H9 (cell line): ENCODE results near the gene PDCD6IP. TPM values are rescaled to one million over a fixed set of nuclear protein-coding genes. Genes with fewer than 3 reads are reported as not detected.

Experiments used
- DNase-seq: peaks from one replicate; pipeline ENCODE4 v3.0.0-alpha.2; 2017
- H2AFZ ChIP-seq: one replicate; pipeline ENCODE4 v1.6.1; 2013; ENCODE audit warnings: mild to moderate bottlenecking, low read length, control low read depth, moderate library complexity
- H2AK5ac ChIP-seq: 2 replicates; pipeline ENCODE4 v1.6.1; 2013; ENCODE audit warnings: low read length, control low read depth, mixed read lengths; ENCODE audit not compliant: insufficient read length
- H2BK120ac ChIP-seq: one replicate; pipeline ENCODE4 v1.6.1; 2013; ENCODE audit warnings: low read depth, mild to moderate bottlenecking, low read length, control low read depth, inconsistent platforms; ENCODE audit not compliant: poor library complexity, severe bottlenecking
- H2BK12ac ChIP-seq: 2 replicates; pipeline ENCODE4 v1.6.1; 2013; ENCODE audit warnings: low read length, control low read depth, mixed read lengths, low read depth; ENCODE audit not compliant: insufficient read length
- H2BK15ac ChIP-seq: 2 replicates; pipeline ENCODE4 v1.6.1; 2013; ENCODE audit warnings: low read depth, low read length, control low read depth
- H2BK20ac ChIP-seq: one replicate; pipeline ENCODE4 v1.6.1; 2013; ENCODE audit warnings: low read depth, mild to moderate bottlenecking, low read length, control low read depth, inconsistent platforms; ENCODE audit not compliant: poor library complexity, severe bottlenecking
- H2BK5ac ChIP-seq: 2 replicates; pipeline ENCODE4 v1.6.1; 2013; ENCODE audit warnings: low read length, control low read depth, mixed read lengths; ENCODE audit not compliant: insufficient read length
- H3K14ac ChIP-seq: 2 replicates; pipeline ENCODE4 v1.6.1; 2013; ENCODE audit warnings: low read length, control low read depth; ENCODE audit not compliant: insufficient read depth
- H3K18ac ChIP-seq: 2 replicates; pipeline ENCODE4 v1.6.1; 2013; ENCODE audit warnings: low read depth, mild to moderate bottlenecking, mixed read lengths, low read length, control low read depth; ENCODE audit not compliant: insufficient read length
- H3K23ac ChIP-seq: 2 replicates; pipeline ENCODE4 v1.6.1; 2013; ENCODE audit warnings: low read length, control low read depth, mixed read lengths, low read depth; ENCODE audit not compliant: insufficient read length
- H3K23me2 ChIP-seq: 2 replicates; pipeline ENCODE4 v1.6.1; 2013; ENCODE audit warnings: low read depth, mild to moderate bottlenecking, mixed read lengths, low read length, control low read depth; ENCODE audit not compliant: insufficient read length, poor library complexity, severe bottlenecking
- H3K27ac ChIP-seq: 2 replicates; pipeline ENCODE4 v1.5.1; 2013; ENCODE audit warnings: low read length, control low read depth, mixed read lengths, low read depth; ENCODE audit not compliant: insufficient read length
- H3K27me3 ChIP-seq: 2 replicates; pipeline ENCODE4 v1.6.1; 2013; ENCODE audit warnings: low read length, control low read depth, inconsistent platforms; ENCODE audit not compliant: insufficient read depth
- H3K4ac ChIP-seq: 2 replicates; pipeline ENCODE4 v1.6.1; 2013; ENCODE audit warnings: low read depth, mild to moderate bottlenecking, control low read depth, inconsistent platforms, low read length, moderate library complexity
- H3K4me1 ChIP-seq: 2 replicates; pipeline ENCODE4 v1.6.1; 2013; ENCODE audit warnings: low read length, control low read depth, inconsistent platforms; ENCODE audit not compliant: insufficient read depth
- H3K4me2 ChIP-seq: 2 replicates; pipeline ENCODE4 v1.6.1; 2013; ENCODE audit warnings: low read length, control low read depth, mixed read lengths; ENCODE audit not compliant: insufficient read length, insufficient read depth
- H3K56ac ChIP-seq: 2 replicates; pipeline ENCODE4 v1.6.1; 2013; ENCODE audit warnings: low read depth, mild to moderate bottlenecking, mixed read lengths, low read length, control low read depth; ENCODE audit not compliant: insufficient read length
- H3K79me1 ChIP-seq: 2 replicates; pipeline ENCODE4 v1.6.1; 2013; ENCODE audit warnings: low read depth, mild to moderate bottlenecking, moderate library complexity, low read length, control low read depth, inconsistent platforms; ENCODE audit not compliant: insufficient read depth, poor library complexity, severe bottlenecking
- H3K79me2 ChIP-seq: 2 replicates; pipeline ENCODE4 v1.6.1; 2013; ENCODE audit warnings: low read length, control low read depth, inconsistent platforms; ENCODE audit not compliant: insufficient read depth
- H3K9ac ChIP-seq: 2 replicates; pipeline ENCODE4 v1.6.1; 2013; ENCODE audit warnings: low read length, control low read depth, mixed read lengths; ENCODE audit not compliant: insufficient read length; ENCODE audit errors: extremely low read depth
- H3K9me3 ChIP-seq: one replicate; pipeline ENCODE4 v1.6.1; 2013; ENCODE audit warnings: low read depth, low read length, inconsistent platforms; ENCODE audit not compliant: control insufficient read depth
- H3T11ph ChIP-seq: one replicate; pipeline ENCODE4 v1.6.1; 2013; ENCODE audit warnings: mild to moderate bottlenecking, low read length, control low read depth, inconsistent platforms
- H4K20me1 ChIP-seq: one replicate; pipeline ENCODE4 v1.6.1; 2013; ENCODE audit not compliant: control insufficient read depth, insufficient read length, insufficient read depth
- H4K5ac ChIP-seq: 2 replicates; pipeline ENCODE4 v1.6.1; 2013; ENCODE audit warnings: low read depth, mild to moderate bottlenecking, mixed read lengths, low read length, control low read depth; ENCODE audit not compliant: insufficient read length
- H4K8ac ChIP-seq: replicated peaks from 2 replicates; pipeline ENCODE4 v1.6.1; 2013; ENCODE audit warnings: low read length, control low read depth, mixed read lengths, low read depth; ENCODE audit not compliant: insufficient read length
- H4K91ac ChIP-seq: 2 replicates; pipeline ENCODE4 v1.6.1; 2013; ENCODE audit warnings: low read depth, mild to moderate bottlenecking, moderate library complexity, mixed read lengths, low read length, control low read depth; ENCODE audit not compliant: insufficient read length
- H3K27ac Mint-ChIP-seq, 3 experiments: 2 replicates in 2 of 3; 3 replicates in 1 of 3; pipeline ENCODE4 v1.8.0; 2020 to 2021; ENCODE audit warnings: mixed read lengths in 3 of 3, mild to moderate bottlenecking in 1 of 3, moderate library complexity in 1 of 3
- H3K27me3 Mint-ChIP-seq: 2 replicates; pipeline ENCODE4 v1.8.0; 2021; ENCODE audit warnings: low read depth, mild to moderate bottlenecking, moderate library complexity, mixed read lengths
- H3K36me3 Mint-ChIP-seq, 3 experiments: 2 replicates in 2 of 3; 3 replicates in 1 of 3; pipeline ENCODE4 v1.8.0; 2020 to 2021; ENCODE audit warnings: low read depth in 3 of 3, mixed read lengths in 3 of 3; ENCODE audit not compliant: insufficient read depth in 1 of 3
- H3K4me1 Mint-ChIP-seq, 2 experiments: 2 replicates each; pipeline ENCODE4 v1.8.0; 2020; ENCODE audit warnings: mixed read lengths in 2 of 2
- H3K4me3 Mint-ChIP-seq, 2 experiments: 2 replicates in 1 of 2; 3 replicates in 1 of 2; pipeline ENCODE4 v1.8.0; 2020 to 2021; ENCODE audit warnings: mild to moderate bottlenecking in 2 of 2, mixed read lengths in 2 of 2, moderate library complexity in 1 of 2
- H3K9me3 Mint-ChIP-seq, 2 experiments: 2 replicates in 1 of 2; 3 replicates in 1 of 2; pipeline ENCODE4 v1.8.0; 2020; ENCODE audit warnings: mild to moderate bottlenecking in 2 of 2, mixed read lengths in 2 of 2, moderate library complexity in 1 of 2
- CTCF ChIP-seq: fragments of 200-600 bp; sonication (generic); conservative IDR thresholded peaks from 3 replicates; pipeline ENCODE4 v1.8.0; 2021; ENCODE audit warnings: antibody characterized with exemption, mild to moderate bottlenecking
- WGBS: extraction: QIAGEN DNeasy Blood & Tissue Kit; methylation state at CpG from one replicate; pipeline ENCODE4 v1.1.7; 2013; ENCODE audit warnings: missing lambda C conversion rate, low lambda C conversion rate, mixed read lengths; ENCODE audit not compliant: insufficient read length; ENCODE audit errors: extremely low coverage; 5-methylcytosine and 5-hydroxymethylcytosine counted together
- total RNA-seq: library from RNA; stranded (reverse); gene quantifications from 2 replicates; pipeline ENCODE4 v1.2.1, GENCODE V29; 2021

The PDCD6IP gene
- total RNA-seq, 1 experiment from 2014 or later, result 109 TPM

GRCh38 chr3:33904730-33905129 is 106.3 kb downstream of the PDCD6IP start:
- Histone ChIP-seq H3K79me1 (no peaks in the 10 kb centered on the region), H3K27ac (no peak overlapping the region), H3T11ph (no peak overlapping the region), H2BK120ac (no peak overlapping the region), H3K4me1 (no peaks in the 10 kb centered on the region), H3K4me2 (no peak overlapping the region), H3K56ac (no peak overlapping the region), H2BK15ac (no peak overlapping the region), H4K8ac (no peak overlapping the region), H4K5ac (no peak overlapping the region), H2BK12ac (no peak overlapping the region), H2BK5ac (no peak overlapping the region), H3K9ac (no peak overlapping the region), H3K18ac (no peak overlapping the region), H2AFZ (no peak overlapping the region), H2BK20ac (no peak overlapping the region), H3K4ac (no peak overlapping the region), H3K23me2 (no peaks in the 10 kb centered on the region), H3K23ac (no peak overlapping the region), H4K91ac (no peak overlapping the region), H2AK5ac (no peak overlapping the region), H3K27me3 (no peaks in the 10 kb centered on the region), H3K14ac (no peak overlapping the region), H3K9me3 (no peaks in the 10 kb centered on the region), H3K79me2 (no peaks in the 10 kb centered on the region), H4K20me1 (no peaks in the 10 kb centered on the region)
- H3K27me3 Mint-ChIP-seq, result peaks cover under 1% of the 10 kb centered on the region; the same call in 1 of the 2 replicates
- no peaks in the 10 kb centered on the region; a peak in 1 of 5 replicates for H3K9me3 Mint-ChIP-seq
- DNase-seq, result no peak
- TF ChIP-seq CTCF, result no peak
- H3K4me3 Mint-ChIP-seq, result no peak overlapping the region
- H3K27ac Mint-ChIP-seq, result no peak overlapping the region
- no CpG with 5 or more reads among the region's 3 CpGs for WGBS
- H3K4me1 Mint-ChIP-seq, result no peaks in the 10 kb centered on the region
- H3K36me3 Mint-ChIP-seq, result no peaks in the 10 kb centered on the region
